GM21576 (cell line): ENCODE measurements around the gene SLC19A1.

Experiments used
- ATAC-seq: cut with Tn5 transposase; IDR thresholded peaks from one replicate; pipeline ENCODE4 v1.9.1; 2021; ENCODE audit warnings: mild to moderate bottlenecking, moderate library complexity; ENCODE audit not compliant: unreplicated experiment

Gene SLC19A1

DNA sequence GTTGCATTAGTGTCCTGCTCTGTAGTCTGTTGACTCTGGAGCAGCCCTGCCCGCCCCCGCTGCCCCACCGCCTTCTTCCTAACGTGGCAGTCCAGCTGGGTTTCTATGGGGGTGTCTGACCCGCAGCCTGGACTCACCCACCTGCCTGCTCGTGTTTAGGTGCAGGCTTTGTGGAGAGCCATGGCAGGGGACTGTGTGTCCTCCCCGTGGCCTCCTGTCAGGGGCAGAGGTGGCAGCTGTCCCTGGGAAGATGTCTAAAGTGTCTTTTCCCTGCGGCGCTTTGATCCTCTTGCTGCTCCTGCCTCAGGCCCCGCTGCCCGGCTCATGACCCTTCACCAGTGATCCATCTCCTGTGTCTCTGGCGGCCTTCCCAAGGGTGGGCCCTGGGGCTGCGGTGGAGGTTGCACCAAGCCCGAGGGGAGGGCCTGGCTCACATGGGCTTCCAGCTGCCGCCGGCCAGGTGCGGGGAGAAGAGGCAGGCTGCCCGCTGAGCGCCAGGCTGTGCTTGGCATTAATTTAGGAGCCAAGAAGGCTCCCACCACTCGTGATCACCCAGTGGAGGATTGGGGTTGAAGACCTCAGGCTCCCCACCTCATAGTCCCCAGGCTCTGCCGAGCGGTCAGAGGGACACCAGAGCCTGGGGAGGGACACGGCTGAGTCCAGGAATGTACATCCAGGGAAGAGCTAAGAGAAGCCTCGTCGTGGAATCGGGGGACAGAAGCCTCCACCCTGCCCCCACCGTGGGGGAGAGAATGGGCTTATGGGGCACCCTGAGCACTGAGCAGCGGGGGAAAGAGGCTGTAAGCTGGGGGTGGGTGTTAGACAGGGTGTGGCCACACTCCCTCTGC is 93.2 kb downstream of the SLC19A1 start:
- no peak for ATAC-seq

DNA sequence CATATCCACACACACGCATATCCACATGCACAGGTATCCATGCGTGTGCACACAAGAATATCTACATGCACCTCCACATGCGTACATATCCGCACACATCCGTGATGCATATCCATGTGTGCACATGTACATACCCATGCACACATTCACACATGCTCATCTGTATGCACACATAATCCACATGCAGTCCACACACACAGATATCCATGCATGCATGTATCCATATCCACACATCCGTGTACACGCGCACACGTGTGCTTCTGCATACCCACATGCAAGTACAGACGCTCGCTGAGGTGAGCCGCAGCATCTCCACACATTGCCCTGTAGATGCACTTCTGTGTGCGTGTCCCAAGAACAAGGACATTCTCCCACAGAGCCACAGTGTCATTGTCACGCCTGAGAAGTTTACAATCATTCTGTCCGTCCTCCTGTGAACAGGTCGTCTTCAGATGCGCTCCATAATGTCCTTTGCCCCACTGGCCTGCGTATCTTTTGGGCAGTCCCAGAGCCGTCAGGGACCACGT is 93.9 kb downstream of the SLC19A1 start:
- no peak for ATAC-seq
